ENCODE data around the gene COL15A1. TPM values are rescaled to one million over a fixed set of nuclear protein-coding genes. Genes with fewer than 3 reads are reported as not detected.

The COL15A1 gene
- total and polyA plus RNA-seq, 2 of the 13 experiments (the other 11 are each of a cell fraction or from before 2014, with no cell fraction given) = not detected

- TF ChIP-seq, protein P1, sequence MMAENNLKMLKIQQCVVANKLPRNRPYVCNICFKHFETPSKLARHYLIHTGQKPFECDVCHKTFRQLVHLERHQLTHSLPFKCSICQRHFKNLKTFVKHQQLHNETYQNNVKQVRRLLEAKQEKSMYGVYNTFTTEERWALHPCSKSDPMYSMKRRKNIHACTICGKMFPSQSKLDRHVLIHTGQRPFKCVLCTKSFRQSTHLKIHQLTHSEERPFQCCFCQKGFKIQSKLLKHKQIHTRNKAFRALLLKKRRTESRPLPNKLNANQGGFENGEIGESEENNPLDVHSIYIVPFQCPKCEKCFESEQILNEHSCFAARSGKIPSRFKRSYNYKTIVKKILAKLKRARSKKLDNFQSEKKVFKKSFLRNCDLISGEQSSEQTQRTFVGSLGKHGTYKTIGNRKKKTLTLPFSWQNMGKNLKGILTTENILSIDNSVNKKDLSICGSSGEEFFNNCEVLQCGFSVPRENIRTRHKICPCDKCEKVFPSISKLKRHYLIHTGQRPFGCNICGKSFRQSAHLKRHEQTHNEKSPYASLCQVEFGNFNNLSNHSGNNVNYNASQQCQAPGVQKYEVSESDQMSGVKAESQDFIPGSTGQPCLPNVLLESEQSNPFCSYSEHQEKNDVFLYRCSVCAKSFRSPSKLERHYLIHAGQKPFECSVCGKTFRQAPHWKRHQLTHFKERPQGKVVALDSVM (CRISPR knock-in tag; IDR thresholded peaks at IDR 0.05) = peak; percentile 65; the same call in 1 of the 2 replicates
- TF ChIP-seq ZNF460 (CRISPR knock-in tag; IDR thresholded peaks at IDR 0.05; ENCODE audit: borderline replicate concordance) (no peak), NAIF1 (CRISPR knock-in tag; IDR thresholded peaks at IDR 0.05; ENCODE audit: borderline replicate concordance) (no peak), THYN1 (CRISPR knock-in tag; IDR thresholded peaks at IDR 0.05; ENCODE audit: borderline replicate concordance, low read depth) (no peak), SRSF1 (optimal IDR thresholded peaks at IDR 0.05; ENCODE audit: low read depth, low read length) (no peak), ZBTB10 (CRISPR knock-in tag; IDR thresholded peaks at IDR 0.05; ENCODE audit: borderline replicate concordance) (no peak), NFAT5 (CRISPR knock-in tag; IDR thresholded peaks at IDR 0.05) (0 out of 2 replicates have a peak, but pooled peaks have one; percentile 11), ZSCAN31 (CRISPR knock-in tag; IDR thresholded peaks at IDR 0.05; ENCODE audit: low read depth) (no peak), FOSL2 (CRISPR knock-in tag; IDR thresholded peaks at IDR 0.05) (0 out of 2 replicates have a peak, but pooled peaks have one; percentile 12), RAD21 (CRISPR knock-in tag; IDR thresholded peaks at IDR 0.05) (peak; percentile 76), ZBTB21 (CRISPR knock-in tag; IDR thresholded peaks at IDR 0.05) (no peak), ZNF740 (CRISPR knock-in tag; IDR thresholded peaks at IDR 0.05) (no peak), ZKSCAN5 (CRISPR knock-in tag; IDR thresholded peaks at IDR 0.05) (no peak), TRIM24 (CRISPR knock-in tag; IDR thresholded peaks at IDR 0.05) (no peak), POLR2AphosphoS5 (IDR thresholded peaks at IDR 0.05; ENCODE audit: low read depth, low read length) (no peak), REXO4 (CRISPR knock-in tag; IDR thresholded peaks at IDR 0.05; ENCODE audit: borderline replicate concordance) (no peak)
- TF ChIP-seq, protein P2, sequence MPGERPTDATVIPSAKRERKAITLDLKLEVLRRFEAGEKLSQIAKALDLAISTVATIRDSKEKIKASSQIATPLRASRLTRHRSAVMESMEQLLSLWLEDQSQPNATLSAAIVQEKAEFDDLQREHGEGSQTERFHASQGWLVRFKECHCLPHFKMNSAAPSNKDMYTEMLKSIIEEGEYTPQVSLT (CRISPR knock-in tag; IDR thresholded peaks at IDR 0.05; ENCODE audit: borderline replicate concordance, low read depth) = no peak
Observed at GRCh38 chr9:98974994-98975712, 31.4 kb downstream of the COL15A1 start (continued).
